HG03520 (cell line): ENCODE results near the gene HOXB4.
"Not testable (repeated sequence)": the region's sequence is repeated elsewhere in the genome, so short reads cannot be mapped to it uniquely, and the experiment has no call there.

ENCODE experiments used
- ATAC-seq: cut with Tn5 transposase; IDR thresholded peaks from one replicate; pipeline ENCODE4 v1.9.1; 2021; ENCODE audit warnings: mild to moderate bottlenecking, moderate library complexity; ENCODE audit not compliant: unreplicated experiment

The HOXB4 gene

GRCh38 chr17:48535793-48536559, 42.2 kb downstream of the HOXB4 start:
- ATAC-seq = not testable (repeated sequence)

GRCh38 chr17:48532261-48532660, 45.9 kb downstream of the HOXB4 start:
- ATAC-seq = no peak

- no peak for ATAC-seq
These were observed 47.3 kb downstream of the HOXB4 start, which contains the start of gene HOXB1 for GRCh38 chr17:48530887-48531272. Gene HOXB1 (minus strand): TSS chr17:48531011. CDS start chr17:48530904, 107 bp downstream.

GRCh38 chr17:48530208-48530886, 47.8 kb downstream of the HOXB4 start:
- ATAC-seq = no peak

- ATAC-seq = no peak
These were observed 48.5 kb downstream of the HOXB4 start for GRCh38 chr17:48529683-48530009.

- no peak for ATAC-seq
These were observed 49.0 kb downstream of the HOXB4 start for GRCh38 chr17:48528936-48529682.

- ATAC-seq = no peak
These were observed 49.8 kb downstream of the HOXB4 start for GRCh38 chr17:48528153-48528935.

- ATAC-seq = no peak
These were observed 50.6 kb downstream of the HOXB4 start for GRCh38 chr17:48527547-48527932.

GRCh38 chr17:48526608-48527546, 51.3 kb downstream of the HOXB4 start:
- ATAC-seq = no peak
